AG09319 (cell line): ENCODE measurements around the gene DNAH17.

Source experiments
- DNase-seq: peaks from one replicate; pipeline ENCODE4 v3.0.0-alpha.2; 2010; ENCODE audit warnings: low read depth; ENCODE audit errors: extremely low read depth
- CTCF ChIP-seq: IDR thresholded peaks from 2 replicates; pipeline ENCODE4 v1.5.1; 2011; ENCODE audit warnings: low read depth, mild to moderate bottlenecking, inconsistent platforms, low read length, moderate library complexity

Gene DNAH17

GRCh38 chr17:78430892-78431691 lies 146.1 kb downstream of the DNAH17 start:
- TF ChIP-seq CTCF: no peak
- no peak for DNase-seq

GRCh38 chr17:78429618-78429995 lies 147.6 kb downstream of the DNAH17 start:
- no peak for DNase-seq
- TF ChIP-seq CTCF: no peak

- no peak for TF ChIP-seq CTCF
- no peak for DNase-seq
Observed at GRCh38 chr17:78428836-78429617, 148.2 kb downstream of the DNAH17 start.

- DNase-seq: no peak
- TF ChIP-seq CTCF: no peak
Observed at GRCh38 chr17:78428025-78428575, 149.1 kb downstream of the DNAH17 start.

- TF ChIP-seq CTCF: no peak
- DNase-seq: no peak
Observed at GRCh38 chr17:78427140-78427539, 150.1 kb downstream of the DNAH17 start.

GRCh38 chr17:78426293-78426879 lies 150.8 kb downstream of the DNAH17 start:
- DNase-seq: no peak
- no peak for TF ChIP-seq CTCF
